Activated naive CD8-positive, alpha-beta T cell treated with anti-CD3 and anti-CD28 coated beads, Interleukin-2, amount 10 ng/mL, durations not matched to agents 7 days and 5 days (primary cell): ENCODE results near the gene PPAN. TPM values are rescaled to one million over a fixed set of nuclear protein-coding genes. Genes with fewer than 3 reads are reported as not detected.

Experiments
- ATAC-seq: fragments of 150-1000 bp; cut with Tn5 transposase; one replicate; pipeline ENCODE4 v1.10.0; 2021; ENCODE audit warnings: low read depth, moderate library complexity
- POLR2A ChIA-PET: fragments of 350-600 bp; sonication (Branson Sonifier 250); formaldehyde crosslinking; loops from one replicate; lab custom pipeline; 2021; ENCODE audit warnings: antibody characterized with exemption; lab: Charles Lee
- DNase-seq: peaks from one replicate; pipeline ENCODE4 v3.0.0; 2021
- H3K27ac Mint-ChIP-seq: one replicate; pipeline ENCODE4 v1.8.0; 2022; ENCODE audit warnings: mild to moderate bottlenecking, mixed read lengths
- H3K27me3 Mint-ChIP-seq: one replicate; pipeline ENCODE4 v1.8.0; 2022; ENCODE audit warnings: mild to moderate bottlenecking, moderate library complexity, mixed read lengths
- H3K36me3 Mint-ChIP-seq: one replicate; pipeline ENCODE4 v1.8.0; 2021; ENCODE audit warnings: mild to moderate bottlenecking, mixed read lengths
- H3K4me1 Mint-ChIP-seq: one replicate; pipeline ENCODE4 v1.8.0; 2021; ENCODE audit warnings: mixed read lengths
- H3K4me3 Mint-ChIP-seq: one replicate; pipeline ENCODE4 v1.8.0; 2022; ENCODE audit warnings: mild to moderate bottlenecking, moderate library complexity, mixed read lengths
- H3K9me3 Mint-ChIP-seq: one replicate; pipeline ENCODE4 v1.8.0; 2021; ENCODE audit warnings: mixed read lengths
- total RNA-seq, 2 experiments: library from RNA; stranded (reverse); gene quantifications; one replicate each; pipeline ENCODE4 v1.2.3, GENCODE V29; 2021

The PPAN gene
- total RNA-seq, 2 experiments from 2014 or later = 104 to 112 TPM

GRCh38 chr19:10112037-10112761 is 6.0 kb downstream of the PPAN start:
- H3K4me3 Mint-ChIP-seq = peak overlapping the region; percentile 88
- H3K36me3 Mint-ChIP-seq = peaks cover 35% of the 10 kb centered on the region
- peak overlapping the region; percentile 93 for H3K27ac Mint-ChIP-seq
- POLR2A ChIA-PET = interaction anchor here (0.6 to 7.5 kb wide), 8 partner anchors 8 to 192 kb away, joined by 3 to 79 read pairs (median 4); partner anchors contain the start of genes ANGPTL6, DNMT1 and PPAN
- ATAC-seq = peak; percentile 13
- peaks cover 33% of the 10 kb centered on the region for H3K4me1 Mint-ChIP-seq
- DNase-seq = peak; percentile 54
- no peaks in the 10 kb centered on the region for H3K9me3 Mint-ChIP-seq
- H3K27me3 Mint-ChIP-seq = no peaks in the 10 kb centered on the region

- ATAC-seq (peak; percentile 43), DNase-seq (peak; percentile 82)
- H3K4me3 Mint-ChIP-seq = peak overlapping the region; percentile 88
- H3K27ac Mint-ChIP-seq = peak overlapping the region; percentile 93
- H3K36me3 Mint-ChIP-seq = peaks cover 28% of the 10 kb centered on the region
- POLR2A ChIA-PET = interaction anchor here (0.6 to 7.5 kb wide), 10 partner anchors 9 to 455 kb away, joined by 3 to 79 read pairs (median 4); partner anchors contain the start of genes ANGPTL6, DNMT1, PPAN and SHFL
- H3K9me3 Mint-ChIP-seq = no peaks in the 10 kb centered on the region
- no peaks in the 10 kb centered on the region for H3K27me3 Mint-ChIP-seq
- peaks cover 28% of the 10 kb centered on the region for H3K4me1 Mint-ChIP-seq
Measured at GRCh38 chr19:10112895-10113591, 6.9 kb downstream of the PPAN start.

- H3K4me3 Mint-ChIP-seq = no peak overlapping the region
- peaks cover 28% of the 10 kb centered on the region for H3K4me1 Mint-ChIP-seq
- no peaks in the 10 kb centered on the region for H3K9me3 Mint-ChIP-seq
- POLR2A ChIA-PET = interaction anchor here (0.6 to 7.5 kb wide), 8 partner anchors 9 to 454 kb away, joined by 3 to 79 read pairs (median 3); partner anchors contain the start of genes ANGPTL6, PPAN and SHFL
- H3K27ac Mint-ChIP-seq = peak overlapping the region; percentile 93
- DNase-seq = peak; percentile 44
- H3K27me3 Mint-ChIP-seq = no peaks in the 10 kb centered on the region
- H3K36me3 Mint-ChIP-seq = peaks cover 26% of the 10 kb centered on the region
- peak; percentile 1 for ATAC-seq
Measured at GRCh38 chr19:10113592-10113963, 7.4 kb downstream of the PPAN start.

GRCh38 chr19:10113964-10114650 is 7.9 kb downstream of the PPAN start:
- no peak for ATAC-seq
- Mint-ChIP-seq H3K27ac (peak overlapping the region; percentile 54), H3K9me3 (no peaks in the 10 kb centered on the region), H3K4me3 (no peak overlapping the region), H3K27me3 (no peaks in the 10 kb centered on the region), H3K36me3 (peaks cover 23% of the 10 kb centered on the region), H3K4me1 (peaks cover 30% of the 10 kb centered on the region)
- DNase-seq = peak; percentile 37
- POLR2A ChIA-PET = interaction anchor here (0.6 to 7.5 kb wide), 7 partner anchors 10 to 38 kb away, joined by 3 to 79 read pairs (median 4); partner anchors contain the start of genes ANGPTL6, PPAN and SHFL

GRCh38 chr19:10114651-10115391 is 8.7 kb downstream of the PPAN start:
- DNase-seq (no peak), ATAC-seq (no peak)
- POLR2A ChIA-PET = interaction anchor here (0.6 to 7.5 kb wide), 5 partner anchors 9 to 74 kb away, joined by 3 to 79 read pairs (median 5); partner anchors contain the start of genes ANGPTL6 and PPAN
- Mint-ChIP-seq H3K4me1 (peaks cover 30% of the 10 kb centered on the region), H3K27me3 (no peaks in the 10 kb centered on the region), H3K9me3 (no peaks in the 10 kb centered on the region), H3K36me3 (peaks cover 17% of the 10 kb centered on the region), H3K4me3 (no peak overlapping the region), H3K27ac (no peak overlapping the region)

GRCh38 chr19:10115392-10116084 is 9.4 kb downstream of the PPAN start:
- POLR2A ChIA-PET = interaction anchor here (0.6 to 7.5 kb wide), 4 partner anchors 11 to 73 kb away, joined by 3 to 79 read pairs (median 41); partner anchors contain the start of genes ANGPTL6 and PPAN
- peaks cover 26% of the 10 kb centered on the region for H3K4me1 Mint-ChIP-seq
- H3K36me3 Mint-ChIP-seq = peaks cover 14% of the 10 kb centered on the region
- peak overlapping the region; percentile 54 for H3K27ac Mint-ChIP-seq
- DNase-seq (no peak), ATAC-seq (no peak)
- H3K27me3 Mint-ChIP-seq = no peaks in the 10 kb centered on the region
- H3K4me3 Mint-ChIP-seq = no peak overlapping the region
- H3K9me3 Mint-ChIP-seq = no peaks in the 10 kb centered on the region

- peak overlapping the region; percentile 54 for H3K27ac Mint-ChIP-seq
- H3K9me3 Mint-ChIP-seq = no peaks in the 10 kb centered on the region
- H3K36me3 Mint-ChIP-seq = peaks cover 10% of the 10 kb centered on the region
- DNase-seq (no peak), ATAC-seq (no peak)
- POLR2A ChIA-PET = interaction anchor here (1.1 to 7.5 kb wide), 5 partner anchors 8 to 20 kb away, joined by 3 to 79 read pairs (median 9); partner anchors contain the start of genes ANGPTL6 and PPAN
- H3K4me1 Mint-ChIP-seq = peaks cover 22% of the 10 kb centered on the region
- H3K27me3 Mint-ChIP-seq = no peaks in the 10 kb centered on the region
- no peak overlapping the region for H3K4me3 Mint-ChIP-seq
Measured at GRCh38 chr19:10116085-10116865, 10.1 kb downstream of the PPAN start.

GRCh38 chr19:10116866-10117616 is 10.9 kb downstream of the PPAN start:
- Mint-ChIP-seq H3K36me3 (peaks cover 5% of the 10 kb centered on the region), H3K4me1 (peaks cover 14% of the 10 kb centered on the region), H3K27me3 (no peaks in the 10 kb centered on the region), H3K27ac (no peak overlapping the region), H3K4me3 (no peak overlapping the region), H3K9me3 (no peaks in the 10 kb centered on the region)
- DNase-seq = no peak
- no peak for ATAC-seq
- POLR2A ChIA-PET = interaction anchor here (0.6 to 7.5 kb wide), 6 partner anchors 9 to 813 kb away, joined by 3 to 79 read pairs (median 6); partner anchors contain the start of genes ANGPTL6 and PPAN

- peaks cover 3% of the 10 kb centered on the region for H3K36me3 Mint-ChIP-seq
- H3K9me3 Mint-ChIP-seq = no peaks in the 10 kb centered on the region
- peaks cover 3% of the 10 kb centered on the region for H3K4me1 Mint-ChIP-seq
- H3K4me3 Mint-ChIP-seq = peak overlapping the region; percentile 93
- ATAC-seq (no peak), DNase-seq (no peak)
- POLR2A ChIA-PET = interaction anchor here (0.6 to 2.2 kb wide), 7 partner anchors 10 to 131 kb away, joined by 3 to 6 read pairs (median 4); partner anchors contain the start of gene PPAN
- no peaks in the 10 kb centered on the region for H3K27me3 Mint-ChIP-seq
- peak overlapping the region; percentile 90 for H3K27ac Mint-ChIP-seq
Measured at GRCh38 chr19:10118960-10119359, 12.8 kb downstream of the PPAN start.

GRCh38 chr19:10120538-10121189 is 14.5 kb downstream of the PPAN start:
- H3K4me1 Mint-ChIP-seq = peaks cover 6% of the 10 kb centered on the region
- H3K27me3 Mint-ChIP-seq = no peaks in the 10 kb centered on the region
- DNase-seq (no peak), ATAC-seq (no peak)
- no peaks in the 10 kb centered on the region for H3K9me3 Mint-ChIP-seq
- no peak overlapping the region for H3K27ac Mint-ChIP-seq
- POLR2A ChIA-PET = interaction anchor here (0.7 to 2.2 kb wide), 5 partner anchors 14 to 330 kb away, joined by 3 to 7 read pairs (median 4); partner anchors contain the start of gene PPAN
- H3K36me3 Mint-ChIP-seq = peaks cover 6% of the 10 kb centered on the region
- H3K4me3 Mint-ChIP-seq = no peak overlapping the region
